ENCODE data around the gene FRMD4A.
"Not testable (repeated sequence)": the region's sequence is repeated elsewhere in the genome, so short reads cannot be mapped to it uniquely, and the experiment has no call there.

Gene FRMD4A

GRCh38 chr10:13848520-13849445 lies 481.9 kb downstream of the FRMD4A start:
- no peak for DNase-seq (ENCODE audit: low read depth)

- DNase-seq (ENCODE audit: low read depth): no peak
Observed at GRCh38 chr10:13847201-13847631, 483.5 kb downstream of the FRMD4A start.

GRCh38 chr10:13845897-13846296 lies 484.8 kb downstream of the FRMD4A start:
- no peak for DNase-seq (ENCODE audit: low read depth)

GRCh38 chr10:13844651-13845050 lies 486.1 kb downstream of the FRMD4A start:
- DNase-seq (ENCODE audit: low read depth): no peak

- DNase-seq (ENCODE audit: low read depth): no peak
Observed at GRCh38 chr10:13842117-13842516, 488.6 kb downstream of the FRMD4A start.

- no peak for DNase-seq (ENCODE audit: low read depth)
Observed at GRCh38 chr10:13840036-13840435, 490.7 kb downstream of the FRMD4A start.

- DNase-seq (ENCODE audit: low read depth): no peak
Observed at GRCh38 chr10:13839430-13839990, 491.2 kb downstream of the FRMD4A start.

- DNase-seq (ENCODE audit: low read depth): no peak
Observed at GRCh38 chr10:13839030-13839429, 491.7 kb downstream of the FRMD4A start.

- DNase-seq (ENCODE audit: low read depth): no peak
Observed at GRCh38 chr10:13837966-13838365, 492.8 kb downstream of the FRMD4A start.

- DNase-seq (ENCODE audit: low read depth): no peak
Observed at GRCh38 chr10:13834581-13835286, 496.0 kb downstream of the FRMD4A start.

GRCh38 chr10:13831711-13832141 lies 499.0 kb downstream of the FRMD4A start:
- no peak for DNase-seq (ENCODE audit: low read depth)

GRCh38 chr10:13830385-13830784 lies 500.3 kb downstream of the FRMD4A start:
- no peak for DNase-seq (ENCODE audit: low read depth)

GRCh38 chr10:13829790-13830189 lies 500.9 kb downstream of the FRMD4A start:
- no peak for DNase-seq (ENCODE audit: low read depth)

- DNase-seq (ENCODE audit: low read depth): not testable (repeated sequence)
Observed at GRCh38 chr10:13828284-13828683, 502.4 kb downstream of the FRMD4A start.

GRCh38 chr10:13827076-13827797 lies 503.5 kb downstream of the FRMD4A start:
- DNase-seq (ENCODE audit: low read depth): no peak

GRCh38 chr10:13823709-13824405 lies 506.9 kb downstream of the FRMD4A start:
- DNase-seq (ENCODE audit: low read depth): no peak

- no peak for DNase-seq (ENCODE audit: low read depth)
Observed at GRCh38 chr10:13823096-13823708, 507.5 kb downstream of the FRMD4A start.

GRCh38 chr10:13822490-13822889 lies 508.2 kb downstream of the FRMD4A start:
- no peak for DNase-seq (ENCODE audit: low read depth)

GRCh38 chr10:13820964-13821337 lies 509.8 kb downstream of the FRMD4A start:
- DNase-seq (ENCODE audit: low read depth): no peak

GRCh38 chr10:13820119-13820963 lies 510.4 kb downstream of the FRMD4A start:
- no peak for DNase-seq (ENCODE audit: low read depth)
